ELF-1 (cell line): ENCODE measurements around the gene PRR23E.

Source experiments
- DNase-seq: peaks from one replicate; pipeline ENCODE4 v3.0.0-alpha.2; 2016; ENCODE audit warnings: low read depth, low spot score

PRR23E gene

GRCh38 chr3:127184870-127185216 is 8.1 kb upstream of the PRR23E start:
- no peak for DNase-seq

GRCh38 chr3:127185268-127185667 is 7.7 kb upstream of the PRR23E start:
- no peak for DNase-seq

DNA sequence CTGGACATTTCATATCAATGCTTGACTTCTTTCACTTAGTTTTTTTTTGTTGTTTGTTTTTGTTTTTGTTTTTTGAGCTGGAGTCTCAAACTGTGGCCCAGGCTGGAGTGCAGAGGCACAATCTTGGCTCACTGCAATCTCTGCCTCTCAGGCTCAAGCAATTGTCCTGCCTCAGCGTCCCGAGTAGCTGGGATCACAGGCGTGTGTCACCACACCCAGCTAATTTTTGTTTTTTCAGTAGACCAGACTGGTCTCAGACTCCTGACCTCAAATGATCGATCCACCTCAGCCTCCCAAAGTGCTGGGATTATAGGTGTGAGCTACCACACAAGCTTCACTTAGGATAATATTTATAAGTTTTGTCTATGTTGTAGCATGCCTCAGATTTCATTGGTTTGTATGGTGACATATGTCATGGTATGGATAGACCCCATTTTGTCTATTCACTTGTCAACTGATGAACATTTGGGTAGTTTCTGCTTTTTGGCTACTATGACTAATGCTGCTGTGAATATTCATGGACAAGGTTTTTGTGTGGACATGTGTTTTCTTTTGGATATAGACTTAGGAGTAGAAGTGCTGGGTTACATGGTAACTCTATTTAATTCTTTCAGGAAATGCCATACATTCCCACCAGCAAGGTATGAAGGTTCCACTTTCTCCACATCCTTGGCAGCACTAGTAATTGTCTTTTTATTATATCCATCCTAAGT is 6.8 kb upstream of the PRR23E start:
- no peak for DNase-seq

DNA sequence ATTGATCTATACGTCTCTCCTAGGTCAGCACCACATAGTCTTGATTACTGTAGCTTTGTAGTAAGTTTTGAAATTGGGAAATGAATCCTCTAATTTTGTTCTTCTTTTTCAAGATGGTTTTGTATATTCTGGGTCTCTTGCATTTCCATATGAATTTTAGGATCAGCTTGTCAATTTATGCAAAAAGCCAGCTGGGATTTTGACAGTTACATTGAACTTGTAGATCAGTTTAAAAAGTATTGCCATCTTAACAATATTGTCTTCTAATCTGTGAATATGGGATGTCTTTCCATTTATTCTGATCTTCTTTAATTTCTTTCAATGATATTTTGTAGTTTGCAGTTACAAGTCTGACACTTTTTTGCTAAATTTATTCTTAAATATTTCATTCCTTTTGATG is 5.6 kb upstream of the PRR23E start:
- no peak for DNase-seq

- DNase-seq = no peak
Measured at GRCh38 chr3:127193341-127193740, 410 bp downstream of the PRR23E start.

GRCh38 chr3:127193775-127194174 is 844 bp downstream of the PRR23E start:
- DNase-seq = no peak

GRCh38 chr3:127194601-127195187 is 1.8 kb downstream of the PRR23E start:
- no peak for DNase-seq

DNA sequence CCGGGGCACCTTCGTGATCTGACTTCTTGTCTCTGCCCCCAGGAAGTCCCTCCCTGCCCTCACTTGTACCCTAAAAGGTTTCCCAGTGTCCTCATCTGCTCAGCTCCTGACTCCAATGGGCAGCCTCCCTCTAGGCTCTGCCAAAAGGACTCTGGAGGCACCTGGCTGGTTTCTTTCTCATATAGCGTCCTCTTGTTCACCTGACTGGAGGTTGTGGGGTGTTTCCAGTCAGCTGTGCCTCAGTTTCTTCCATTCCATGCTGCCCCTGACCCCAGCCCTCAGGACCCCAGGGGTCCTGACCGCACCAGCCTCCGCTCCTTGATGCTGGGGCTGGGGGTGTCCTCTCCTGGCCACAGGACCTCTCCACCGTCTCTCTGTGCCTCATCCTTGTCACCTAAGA is 2.5 kb downstream of the PRR23E start:
- no peak for DNase-seq

GRCh38 chr3:127196002-127196401 is 3.1 kb downstream of the PRR23E start:
- DNase-seq = no peak

DNA sequence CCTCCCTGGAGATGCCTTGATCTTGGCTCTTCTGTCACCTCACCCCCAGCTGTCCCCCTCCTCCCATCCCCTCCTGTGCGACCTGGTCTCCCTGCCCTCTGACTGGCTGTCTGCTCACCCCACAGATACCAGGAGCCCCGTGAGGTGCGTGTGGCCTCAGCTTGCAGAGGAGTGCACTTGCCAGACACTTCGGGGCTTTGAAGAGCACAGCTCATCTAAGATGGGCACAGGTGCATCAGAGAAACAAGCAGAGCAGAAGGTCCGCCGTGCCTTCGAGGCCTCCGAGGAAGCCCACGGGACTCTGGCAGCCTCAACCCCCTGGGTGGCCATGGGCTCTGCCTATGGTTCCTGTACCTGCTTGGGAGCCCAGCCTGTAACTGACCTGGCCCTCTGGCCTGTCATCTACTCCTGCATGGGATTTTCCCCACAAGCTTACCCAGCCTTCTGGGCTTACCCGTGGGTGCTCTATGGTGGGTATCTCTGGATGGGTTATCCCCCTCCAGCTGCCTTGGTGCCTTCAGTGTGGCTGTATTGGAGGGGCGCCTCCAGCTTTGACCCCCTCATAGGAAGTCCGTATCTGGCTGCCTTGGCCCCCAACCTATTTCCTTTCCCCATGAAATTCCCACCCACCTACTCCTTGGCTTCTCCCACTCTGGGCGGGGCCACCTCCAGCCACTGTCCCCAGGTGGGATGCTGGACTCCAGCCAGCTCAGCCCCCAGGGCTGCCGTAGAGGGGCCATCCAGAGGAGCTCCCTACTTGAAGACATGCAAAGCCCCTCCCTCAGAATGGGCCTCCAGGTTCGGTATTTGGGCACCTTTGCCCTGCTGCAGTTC is 3.8 kb downstream of the PRR23E start:
- DNase-seq = no peak

GRCh38 chr3:127197300-127198189 is 4.6 kb downstream of the PRR23E start:
- DNase-seq = no peak

- no peak for DNase-seq
Measured at GRCh38 chr3:127200086-127200691, 7.3 kb downstream of the PRR23E start.

DNA sequence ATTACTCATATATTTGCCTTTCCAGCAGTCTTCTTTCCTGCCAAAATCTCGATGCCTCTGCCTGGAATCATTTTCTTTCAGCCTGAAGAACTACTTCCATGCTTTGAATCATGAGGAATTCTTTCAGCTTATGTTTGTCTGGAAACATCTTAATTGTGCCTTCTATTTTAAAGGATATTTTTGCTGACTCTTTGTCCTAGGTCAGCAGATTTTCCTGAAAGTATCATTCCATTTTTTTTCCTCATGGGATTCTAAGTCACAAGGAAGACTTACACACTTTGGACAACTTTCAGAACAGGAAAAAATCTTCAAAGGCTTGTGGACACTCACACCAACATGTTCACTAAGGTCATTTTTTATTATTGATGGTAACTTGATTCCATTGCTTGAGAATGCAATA is 10.1 kb downstream of the PRR23E start:
- no peak for DNase-seq

GRCh38 chr3:127204841-127205582 is 12.1 kb downstream of the PRR23E start:
- DNase-seq = no peak

GRCh38 chr3:127206154-127206553 is 13.2 kb downstream of the PRR23E start:
- no peak for DNase-seq

DNA sequence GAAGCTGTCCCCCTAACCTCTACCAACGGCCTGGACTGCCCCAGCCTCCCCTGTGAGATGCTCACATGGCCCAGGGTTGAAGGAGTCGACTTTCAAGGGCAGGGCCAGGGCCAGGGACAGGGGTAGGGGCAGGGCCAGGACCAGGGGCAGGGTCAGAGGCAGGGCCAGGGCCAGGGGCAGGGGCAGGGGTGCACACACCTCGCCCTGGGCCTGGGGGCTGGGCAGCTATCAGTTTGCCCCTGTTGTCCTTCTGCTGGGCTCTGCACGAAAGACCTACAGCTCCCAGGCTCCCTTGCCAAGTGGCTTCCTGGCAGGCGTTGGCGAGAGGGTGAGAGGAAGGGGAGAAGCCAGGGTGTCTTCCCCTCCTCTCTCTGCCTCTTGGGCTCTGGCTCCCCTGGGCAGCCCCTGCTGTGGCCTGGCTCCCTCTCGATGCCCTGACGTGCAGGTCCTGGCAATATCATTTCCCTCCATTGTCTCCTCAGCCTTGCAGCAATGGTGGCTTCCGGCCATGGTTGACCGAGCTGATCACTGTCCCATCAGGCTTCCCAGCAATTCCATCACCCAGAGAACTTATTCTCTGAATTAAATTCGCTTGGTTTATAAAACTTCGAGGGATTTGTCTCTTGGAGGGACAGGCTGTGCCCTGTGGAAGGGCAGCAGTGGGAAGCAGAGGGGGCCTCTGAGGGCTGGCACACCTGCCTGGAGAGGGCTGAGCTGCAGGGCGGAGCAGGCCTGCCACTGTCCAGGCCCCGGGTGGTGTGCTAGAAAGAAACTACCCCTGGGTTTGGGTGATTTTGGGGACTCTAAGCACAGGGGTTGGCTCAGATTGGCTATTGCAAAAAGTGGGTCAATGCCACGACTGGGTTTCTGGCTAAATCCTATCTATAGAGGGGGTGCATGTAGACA is 13.9 kb downstream of the PRR23E start:
- DNase-seq = no peak

GRCh38 chr3:127207727-127208482 is 15.0 kb downstream of the PRR23E start:
- no peak for DNase-seq

GRCh38 chr3:127208483-127209100 is 15.7 kb downstream of the PRR23E start:
- peak; percentile 46 for DNase-seq
